Measurements from ENCODE around the gene CPOX. TPM values are rescaled to one million over a fixed set of nuclear protein-coding genes. Genes with fewer than 3 reads are reported as not detected.

CPOX gene
- total and polyA plus RNA-seq, 2 donors = 17.2 to 28.6 TPM

DNA sequence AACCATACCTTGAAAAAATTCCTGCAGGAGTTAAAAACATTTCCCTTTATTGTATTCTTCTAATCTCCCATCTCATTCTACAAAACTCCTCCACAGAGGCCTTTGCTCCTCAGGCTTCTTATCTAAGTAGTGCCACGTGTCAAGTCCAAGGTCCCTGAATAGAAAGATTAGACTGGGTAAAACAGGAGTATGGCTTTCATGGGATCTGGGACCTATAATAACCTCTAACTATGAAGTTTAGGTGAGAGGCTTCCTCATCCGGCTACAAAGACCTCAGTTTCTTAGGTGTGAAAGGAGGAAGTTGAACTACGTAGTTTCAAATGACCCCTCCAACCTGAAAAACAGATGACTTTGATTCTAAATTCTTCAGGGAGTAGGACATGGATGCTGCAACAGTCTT is 41.7 kb downstream of the CPOX start:
- no peaks in the 10 kb centered on the region for H3K9me3 ChIP-seq (ENCODE audit: control insufficient read depth in 2 of 2, insufficient read depth in 1 of 2, low read length in 1 of 2)
- DNase-seq (ENCODE audit: low read depth in 6 of 9, low spot score in 9 of 9) = no peak
- H3K27me3 ChIP-seq (ENCODE audit: control insufficient read depth in 2 of 2, insufficient read depth in 1 of 2, low read length in 1 of 2) = no peaks in the 10 kb centered on the region
- no peak overlapping the region for H3K27ac ChIP-seq (ENCODE audit: low read depth in 1 of 2, low read length in 1 of 2)
- no peak overlapping the region for H3K4me3 ChIP-seq (ENCODE audit: low read length in 2 of 2)
- no peaks in the 10 kb centered on the region for H3K4me1 ChIP-seq (ENCODE audit: control insufficient read depth in 2 of 2, insufficient read depth in 2 of 2, low read length in 2 of 2)
- no peaks in the 10 kb centered on the region for H3K36me3 ChIP-seq (ENCODE audit: control insufficient read depth in 2 of 2, insufficient read depth in 2 of 2, low read length in 1 of 2)
- WGBS = 92% methylated on average over 3 of the region's 3 CpGs

- WGBS = 98% methylated on average over 2 of the region's 2 CpGs
- H3K4me3 ChIP-seq (ENCODE audit: low read length in 2 of 2) = no peak overlapping the region
- no peaks in the 10 kb centered on the region for H3K9me3 ChIP-seq (ENCODE audit: control insufficient read depth in 2 of 2, insufficient read depth in 1 of 2, low read length in 1 of 2)
- no peaks in the 10 kb centered on the region for H3K36me3 ChIP-seq (ENCODE audit: control insufficient read depth in 2 of 2, insufficient read depth in 2 of 2, low read length in 1 of 2)
- H3K4me1 ChIP-seq (ENCODE audit: control insufficient read depth in 2 of 2, insufficient read depth in 2 of 2, low read length in 2 of 2) = no peaks in the 10 kb centered on the region
- no peaks in the 10 kb centered on the region for H3K27me3 ChIP-seq (ENCODE audit: control insufficient read depth in 2 of 2, insufficient read depth in 1 of 2, low read length in 1 of 2)
- no peak for DNase-seq (ENCODE audit: low read depth in 6 of 9, low spot score in 9 of 9)
- H3K27ac ChIP-seq (ENCODE audit: low read depth in 1 of 2, low read length in 1 of 2) = no peak overlapping the region
These were observed 42.2 kb downstream of the CPOX start for GRCh38 chr3:98551236-98551635.

GRCh38 chr3:98550833-98551232 is 42.6 kb downstream of the CPOX start:
- Histone ChIP-seq H3K36me3 (ENCODE audit: control insufficient read depth in 2 of 2, insufficient read depth in 2 of 2, low read length in 1 of 2) (no peaks in the 10 kb centered on the region), H3K27me3 (ENCODE audit: control insufficient read depth in 2 of 2, insufficient read depth in 1 of 2, low read length in 1 of 2) (no peaks in the 10 kb centered on the region), H3K4me3 (ENCODE audit: low read length in 2 of 2) (no peak overlapping the region), H3K27ac (ENCODE audit: low read depth in 1 of 2, low read length in 1 of 2) (no peak overlapping the region), H3K9me3 (ENCODE audit: control insufficient read depth in 2 of 2, insufficient read depth in 1 of 2, low read length in 1 of 2) (no peaks in the 10 kb centered on the region), H3K4me1 (ENCODE audit: control insufficient read depth in 2 of 2, insufficient read depth in 2 of 2, low read length in 2 of 2) (no peaks in the 10 kb centered on the region)
- WGBS = 96% methylated on average over 3 of the region's 3 CpGs
- no peak for DNase-seq (ENCODE audit: low read depth in 6 of 9, low spot score in 9 of 9)

GRCh38 chr3:98548544-98548943 is 44.9 kb downstream of the CPOX start:
- Histone ChIP-seq H3K27ac (ENCODE audit: low read depth in 1 of 2, low read length in 1 of 2) (no peak overlapping the region), H3K36me3 (ENCODE audit: control insufficient read depth in 2 of 2, insufficient read depth in 2 of 2, low read length in 1 of 2) (no peaks in the 10 kb centered on the region), H3K4me1 (ENCODE audit: control insufficient read depth in 2 of 2, insufficient read depth in 2 of 2, low read length in 2 of 2) (no peaks in the 10 kb centered on the region), H3K9me3 (ENCODE audit: control insufficient read depth in 2 of 2, insufficient read depth in 1 of 2, low read length in 1 of 2) (no peaks in the 10 kb centered on the region), H3K27me3 (ENCODE audit: control insufficient read depth in 2 of 2, insufficient read depth in 1 of 2, low read length in 1 of 2) (no peaks in the 10 kb centered on the region), H3K4me3 (ENCODE audit: low read length in 2 of 2) (no peak overlapping the region)
- WGBS = 95% methylated on average over 5 of the region's 5 CpGs
- no peak for DNase-seq (ENCODE audit: low read depth in 6 of 9, low spot score in 9 of 9)

- WGBS = 89% methylated on average over 5 of the region's 5 CpGs
- Histone ChIP-seq H3K27me3 (ENCODE audit: control insufficient read depth in 2 of 2, insufficient read depth in 1 of 2, low read length in 1 of 2) (no peaks in the 10 kb centered on the region), H3K27ac (ENCODE audit: low read depth in 1 of 2, low read length in 1 of 2) (no peak overlapping the region), H3K4me3 (ENCODE audit: low read length in 2 of 2) (no peak overlapping the region), H3K9me3 (ENCODE audit: control insufficient read depth in 2 of 2, insufficient read depth in 1 of 2, low read length in 1 of 2) (no peaks in the 10 kb centered on the region), H3K36me3 (ENCODE audit: control insufficient read depth in 2 of 2, insufficient read depth in 2 of 2, low read length in 1 of 2) (no peaks in the 10 kb centered on the region), H3K4me1 (ENCODE audit: control insufficient read depth in 2 of 2, insufficient read depth in 2 of 2, low read length in 2 of 2) (no peaks in the 10 kb centered on the region)
- no peak for DNase-seq (ENCODE audit: low read depth in 6 of 9, low spot score in 9 of 9)
These were observed 47.5 kb downstream of the CPOX start for GRCh38 chr3:98545940-98546339.

DNA sequence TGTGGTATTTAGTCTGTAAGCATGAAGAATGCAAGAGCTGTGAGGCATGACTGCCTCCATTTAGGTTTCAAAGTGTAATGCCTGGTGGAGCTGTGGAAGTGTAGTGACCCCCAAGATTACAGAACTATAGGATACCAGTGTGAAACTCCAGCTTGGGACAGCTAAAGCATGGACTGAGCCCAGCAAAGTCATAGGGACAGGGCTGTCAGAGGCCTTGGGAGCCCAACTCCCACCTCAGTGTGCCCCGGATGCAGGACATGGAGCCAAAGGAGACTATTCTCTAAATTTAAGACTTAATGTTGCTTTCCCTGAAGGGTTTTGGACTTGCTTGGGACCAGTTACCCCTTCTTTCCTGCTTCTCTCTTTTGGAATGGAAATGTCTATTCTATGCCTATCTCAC is 50.8 kb downstream of the CPOX start:
- H3K27ac ChIP-seq (ENCODE audit: low read depth in 1 of 2, low read length in 1 of 2) = no peak overlapping the region
- H3K36me3 ChIP-seq (ENCODE audit: control insufficient read depth in 2 of 2, insufficient read depth in 2 of 2, low read length in 1 of 2) = no peaks in the 10 kb centered on the region
- 98% methylated on average over 1 of the region's 1 CpG for WGBS
- H3K4me1 ChIP-seq (ENCODE audit: control insufficient read depth in 2 of 2, insufficient read depth in 2 of 2, low read length in 2 of 2) = no peaks in the 10 kb centered on the region
- DNase-seq (ENCODE audit: low read depth in 6 of 9, low spot score in 9 of 9) = no peak
- H3K4me3 ChIP-seq (ENCODE audit: low read length in 2 of 2) = no peak overlapping the region
- no peaks in the 10 kb centered on the region for H3K9me3 ChIP-seq (ENCODE audit: control insufficient read depth in 2 of 2, insufficient read depth in 1 of 2, low read length in 1 of 2)
- H3K27me3 ChIP-seq (ENCODE audit: control insufficient read depth in 2 of 2, insufficient read depth in 1 of 2, low read length in 1 of 2) = no peaks in the 10 kb centered on the region

GRCh38 chr3:98541695-98542094 is 51.7 kb downstream of the CPOX start:
- Histone ChIP-seq H3K36me3 (ENCODE audit: control insufficient read depth in 2 of 2, insufficient read depth in 2 of 2, low read length in 1 of 2) (no peaks in the 10 kb centered on the region), H3K9me3 (ENCODE audit: control insufficient read depth in 2 of 2, insufficient read depth in 1 of 2, low read length in 1 of 2) (no peaks in the 10 kb centered on the region), H3K4me3 (ENCODE audit: low read length in 2 of 2) (no peak overlapping the region), H3K4me1 (ENCODE audit: control insufficient read depth in 2 of 2, insufficient read depth in 2 of 2, low read length in 2 of 2) (no peaks in the 10 kb centered on the region), H3K27me3 (ENCODE audit: control insufficient read depth in 2 of 2, insufficient read depth in 1 of 2, low read length in 1 of 2) (no peaks in the 10 kb centered on the region), H3K27ac (ENCODE audit: low read depth in 1 of 2, low read length in 1 of 2) (no peak overlapping the region)
- no peak for DNase-seq (ENCODE audit: low read depth in 6 of 9, low spot score in 9 of 9)
- WGBS = 99% methylated on average over 1 of the region's 1 CpG

DNA sequence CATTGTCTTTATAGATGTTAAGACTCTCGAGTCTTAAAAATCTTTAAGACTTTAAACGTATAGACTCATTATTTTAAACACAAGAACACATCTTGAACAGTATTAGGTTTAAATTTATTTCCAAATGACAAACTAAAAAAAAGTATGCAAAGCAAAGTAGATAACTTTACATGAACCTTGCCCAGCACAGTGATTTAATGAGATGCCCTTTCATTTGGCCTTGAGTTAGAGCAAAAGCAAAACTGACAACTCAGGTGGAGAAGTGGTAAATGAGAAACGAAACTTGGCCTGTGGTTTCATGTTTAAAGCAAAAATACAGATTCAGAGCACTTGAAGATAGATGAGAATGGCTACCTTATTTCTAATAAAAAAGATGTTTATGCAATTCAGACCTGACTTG is 53.1 kb downstream of the CPOX start:
- WGBS = 78% methylated on average over 3 of the region's 3 CpGs
- DNase-seq (ENCODE audit: low read depth in 6 of 9, low spot score in 9 of 9) = peak in 1 of 9 donors; percentile 35
- Histone ChIP-seq H3K4me3 (ENCODE audit: low read length in 2 of 2) (no peak overlapping the region), H3K9me3 (ENCODE audit: control insufficient read depth in 2 of 2, insufficient read depth in 1 of 2, low read length in 1 of 2) (no peaks in the 10 kb centered on the region), H3K27me3 (ENCODE audit: control insufficient read depth in 2 of 2, insufficient read depth in 1 of 2, low read length in 1 of 2) (no peaks in the 10 kb centered on the region), H3K4me1 (ENCODE audit: control insufficient read depth in 2 of 2, insufficient read depth in 2 of 2, low read length in 2 of 2) (no peaks in the 10 kb centered on the region), H3K36me3 (ENCODE audit: control insufficient read depth in 2 of 2, insufficient read depth in 2 of 2, low read length in 1 of 2) (no peaks in the 10 kb centered on the region), H3K27ac (ENCODE audit: low read depth in 1 of 2, low read length in 1 of 2) (no peak overlapping the region)

DNA sequence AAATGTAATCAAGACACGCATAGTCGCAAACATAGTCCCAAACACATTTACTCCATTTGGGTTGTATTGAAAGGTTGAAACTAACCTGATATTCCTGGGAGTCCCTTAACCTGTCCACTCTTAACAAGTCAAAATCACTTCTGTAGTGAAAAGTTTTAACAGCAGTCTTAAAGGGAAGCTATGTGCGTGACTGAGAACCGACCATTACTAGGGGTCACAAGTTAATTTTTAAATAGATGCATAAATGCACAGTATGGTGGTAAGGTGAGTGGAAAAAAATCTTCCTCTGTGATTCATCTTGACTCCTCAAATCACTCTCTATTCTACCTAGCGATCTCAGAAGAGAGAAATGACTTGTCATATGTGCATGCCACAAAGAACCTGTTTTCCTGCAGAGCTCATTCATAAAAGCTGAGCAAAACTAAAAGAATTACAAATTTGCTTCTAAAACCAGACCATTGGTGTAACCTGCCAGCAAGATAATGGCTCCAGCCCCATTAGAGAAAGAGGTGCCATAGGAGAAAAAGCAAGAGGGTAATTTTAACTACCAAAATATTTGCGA is 56.9 kb downstream of the CPOX start:
- Histone ChIP-seq H3K9me3 (ENCODE audit: control insufficient read depth in 2 of 2, insufficient read depth in 1 of 2, low read length in 1 of 2) (no peaks in the 10 kb centered on the region), H3K36me3 (ENCODE audit: control insufficient read depth in 2 of 2, insufficient read depth in 2 of 2, low read length in 1 of 2) (no peaks in the 10 kb centered on the region), H3K4me3 (ENCODE audit: low read length in 2 of 2) (no peak overlapping the region), H3K4me1 (ENCODE audit: control insufficient read depth in 2 of 2, insufficient read depth in 2 of 2, low read length in 2 of 2) (no peaks in the 10 kb centered on the region), H3K27ac (ENCODE audit: low read depth in 1 of 2, low read length in 1 of 2) (no peak overlapping the region), H3K27me3 (ENCODE audit: control insufficient read depth in 2 of 2, insufficient read depth in 1 of 2, low read length in 1 of 2) (no peaks in the 10 kb centered on the region)
- DNase-seq (ENCODE audit: low read depth in 6 of 9, low spot score in 9 of 9) = no peak
- 94% methylated on average over 6 of the region's 6 CpGs for WGBS

DNA sequence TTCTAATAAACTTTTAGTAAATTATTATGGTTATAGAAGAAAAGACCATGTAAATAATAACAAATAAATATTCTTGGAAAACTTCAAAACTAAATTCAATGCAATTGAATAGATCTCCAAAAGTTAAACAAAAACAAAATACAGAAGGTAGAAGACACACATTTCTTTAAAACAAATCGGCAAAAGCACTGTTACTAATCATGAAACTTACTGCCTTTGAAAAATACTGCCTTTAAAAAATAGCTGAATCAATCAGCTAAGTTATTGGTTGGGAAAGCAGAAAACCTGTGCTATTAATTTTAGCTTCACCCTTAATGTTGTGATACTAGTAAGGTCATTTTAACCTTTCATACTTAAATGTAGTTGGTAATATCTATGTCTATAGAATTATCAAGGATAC is 58.7 kb downstream of the CPOX start:
- no peak for DNase-seq (ENCODE audit: low read depth in 6 of 9, low spot score in 9 of 9)
- WGBS = 98% methylated on average over 1 of the region's 1 CpG

More for the DNA sequence above, 58.7 kb downstream of the CPOX start:
- Histone ChIP-seq H3K36me3 (ENCODE audit: control insufficient read depth in 2 of 2, insufficient read depth in 2 of 2, low read length in 1 of 2) (no peaks in the 10 kb centered on the region), H3K27ac (ENCODE audit: low read depth in 1 of 2, low read length in 1 of 2) (no peak overlapping the region), H3K27me3 (ENCODE audit: control insufficient read depth in 2 of 2, insufficient read depth in 1 of 2, low read length in 1 of 2) (no peaks in the 10 kb centered on the region), H3K4me3 (ENCODE audit: low read length in 2 of 2) (no peak overlapping the region), H3K9me3 (ENCODE audit: control insufficient read depth in 2 of 2, insufficient read depth in 1 of 2, low read length in 1 of 2) (no peaks in the 10 kb centered on the region), H3K4me1 (ENCODE audit: control insufficient read depth in 2 of 2, insufficient read depth in 2 of 2, low read length in 2 of 2) (no peaks in the 10 kb centered on the region)
